ENCODE measurements around the gene RNF123. TPM values are rescaled to one million over a fixed set of nuclear protein-coding genes. Genes with fewer than 3 reads are reported as not detected.

The RNF123 gene
- total RNA-seq, 1 donor from 2014 or later: 17.6 TPM

DNA sequence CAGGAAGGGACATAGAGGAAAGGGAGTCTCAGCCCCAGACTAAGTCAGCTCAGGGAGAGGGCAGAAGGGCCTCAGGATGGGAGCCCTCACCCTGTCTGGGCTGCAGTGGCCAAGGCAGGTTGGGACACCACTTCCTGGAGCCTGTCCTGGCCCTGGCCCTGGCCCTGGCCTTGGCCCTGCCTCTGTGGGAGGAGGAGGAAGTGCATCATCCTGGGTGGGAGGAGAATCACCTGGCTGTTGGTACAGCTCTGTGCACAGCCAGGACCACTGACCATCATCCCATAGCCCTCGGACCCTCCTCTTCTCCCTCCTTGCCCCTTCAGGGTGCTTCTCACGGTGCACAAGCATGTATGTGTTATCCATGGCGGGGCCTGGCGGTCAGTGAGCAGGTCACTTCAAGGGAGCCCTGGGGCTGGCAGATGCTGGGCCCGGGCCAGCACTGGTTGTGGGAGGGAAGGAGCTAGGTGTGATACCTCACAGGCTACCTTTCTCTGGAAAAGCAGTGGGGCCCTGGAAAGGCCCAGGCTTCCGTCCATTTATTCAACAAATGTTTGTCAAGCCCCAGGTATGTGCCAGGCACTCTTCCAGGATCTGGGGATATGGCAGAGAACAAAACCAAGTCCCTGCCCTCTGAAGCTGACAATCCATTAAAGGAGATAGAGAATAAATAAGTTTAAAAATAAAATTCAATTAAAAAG is 23.4 kb upstream of the RNF123 start:
- FAIRE-seq: no peak
- TF ChIP-seq, protein P1, sequence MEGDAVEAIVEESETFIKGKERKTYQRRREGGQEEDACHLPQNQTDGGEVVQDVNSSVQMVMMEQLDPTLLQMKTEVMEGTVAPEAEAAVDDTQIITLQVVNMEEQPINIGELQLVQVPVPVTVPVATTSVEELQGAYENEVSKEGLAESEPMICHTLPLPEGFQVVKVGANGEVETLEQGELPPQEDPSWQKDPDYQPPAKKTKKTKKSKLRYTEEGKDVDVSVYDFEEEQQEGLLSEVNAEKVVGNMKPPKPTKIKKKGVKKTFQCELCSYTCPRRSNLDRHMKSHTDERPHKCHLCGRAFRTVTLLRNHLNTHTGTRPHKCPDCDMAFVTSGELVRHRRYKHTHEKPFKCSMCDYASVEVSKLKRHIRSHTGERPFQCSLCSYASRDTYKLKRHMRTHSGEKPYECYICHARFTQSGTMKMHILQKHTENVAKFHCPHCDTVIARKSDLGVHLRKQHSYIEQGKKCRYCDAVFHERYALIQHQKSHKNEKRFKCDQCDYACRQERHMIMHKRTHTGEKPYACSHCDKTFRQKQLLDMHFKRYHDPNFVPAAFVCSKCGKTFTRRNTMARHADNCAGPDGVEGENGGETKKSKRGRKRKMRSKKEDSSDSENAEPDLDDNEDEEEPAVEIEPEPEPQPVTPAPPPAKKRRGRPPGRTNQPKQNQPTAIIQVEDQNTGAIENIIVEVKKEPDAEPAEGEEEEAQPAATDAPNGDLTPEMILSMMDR (IDR thresholded peaks at IDR 0.05; ENCODE audit: insufficient read depth, low read length, severe bottlenecking): no peak
- no peak for DNase-seq (ENCODE audit: low read depth)
- Histone ChIP-seq H3K27me3 (ENCODE audit: control insufficient read depth, insufficient read depth, low read length) (no peaks in the 10 kb centered on the region), H3K4me3 (ENCODE audit: low read depth, low read length) (no peak overlapping the region), H3K36me3 (ENCODE audit: control insufficient read depth, insufficient read depth, low read length) (no peaks in the 10 kb centered on the region)

DNA sequence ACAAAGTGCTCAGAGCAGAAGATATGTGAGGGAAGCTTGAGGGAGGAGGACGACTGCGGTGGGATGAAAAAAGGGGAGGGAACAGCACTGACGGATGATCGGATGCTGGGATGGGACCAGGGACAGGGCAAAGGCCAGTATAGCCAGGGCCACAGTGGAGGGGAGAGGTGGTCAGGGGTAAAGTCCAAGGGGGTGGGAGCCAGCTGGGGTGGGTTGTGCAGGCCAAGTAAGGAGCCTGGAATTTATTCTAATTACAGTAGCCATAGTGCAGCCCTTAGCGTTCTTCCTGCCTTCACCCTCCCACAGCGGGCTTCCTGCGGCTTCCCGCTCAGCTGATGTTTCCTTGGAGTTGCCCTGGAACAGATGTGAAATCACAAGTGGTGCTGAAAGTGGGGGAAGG is 22.8 kb upstream of the RNF123 start:
- Histone ChIP-seq H3K27me3 (ENCODE audit: control insufficient read depth, insufficient read depth, low read length) (no peaks in the 10 kb centered on the region), H3K36me3 (ENCODE audit: control insufficient read depth, insufficient read depth, low read length) (no peaks in the 10 kb centered on the region), H3K4me3 (ENCODE audit: low read depth, low read length) (no peak overlapping the region)
- FAIRE-seq (no peak), DNase-seq (ENCODE audit: low read depth) (no peak)
- TF ChIP-seq, protein P1 (IDR thresholded peaks at IDR 0.05; ENCODE audit: insufficient read depth, low read length, severe bottlenecking): no peak

DNA sequence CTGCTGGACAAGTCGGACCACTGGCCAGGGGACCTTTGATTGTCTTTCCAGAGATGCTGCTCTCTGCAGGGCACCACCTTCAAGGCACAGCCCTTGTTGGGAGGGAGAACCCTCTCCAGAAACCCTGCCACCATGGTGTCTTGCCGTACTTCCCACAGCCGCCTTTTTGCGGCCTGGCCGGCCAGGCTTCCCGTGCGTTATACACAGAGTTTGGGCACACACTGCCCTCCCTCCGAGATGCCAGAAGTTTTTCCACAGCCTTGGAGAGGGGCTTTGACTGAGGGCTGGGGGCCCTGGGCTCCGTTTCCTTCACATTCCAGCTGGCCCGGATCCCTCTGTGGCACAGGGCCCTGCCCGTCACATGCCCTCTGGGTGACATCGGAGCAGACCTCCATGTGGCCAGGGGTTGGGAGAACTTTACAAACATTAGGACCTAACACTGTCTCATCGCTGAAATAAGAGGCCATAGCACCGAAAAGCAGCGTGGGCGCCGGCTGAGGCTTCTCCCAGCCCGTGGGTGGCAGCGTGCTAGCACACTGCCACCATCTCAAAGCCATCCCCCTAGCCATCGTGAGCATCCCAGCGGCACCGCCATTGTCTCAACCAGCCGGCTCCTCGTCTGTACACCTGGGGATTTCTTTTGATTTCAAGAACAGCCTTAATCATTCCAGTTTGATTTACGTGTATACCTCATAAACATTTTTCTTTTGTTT is 21.5 kb upstream of the RNF123 start:
- DNase-seq (ENCODE audit: low read depth): no peak

DNA sequence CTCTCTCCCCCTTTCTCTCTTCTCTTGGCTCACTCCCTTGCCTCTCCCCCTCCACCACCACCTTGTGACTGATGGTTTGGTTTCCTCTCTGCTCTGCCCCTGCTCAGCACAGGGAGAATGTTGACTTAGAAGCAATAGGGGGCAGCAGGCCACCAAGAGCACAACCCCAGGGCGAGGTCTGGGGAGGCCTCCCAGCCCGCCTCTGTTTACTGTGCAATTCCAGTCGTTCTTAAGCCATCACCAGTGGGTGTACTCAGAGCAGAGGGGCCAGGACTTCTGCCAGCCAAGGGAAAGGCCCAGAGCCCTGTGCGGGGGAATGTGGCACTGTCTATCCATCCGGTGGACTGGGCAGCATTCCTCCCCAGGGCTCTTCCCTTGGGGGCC is 21.0 kb upstream of the RNF123 start:
- FAIRE-seq: no peak
- Histone ChIP-seq H3K27me3 (ENCODE audit: control insufficient read depth, insufficient read depth, low read length) (no peaks in the 10 kb centered on the region), H3K4me3 (ENCODE audit: low read depth, low read length) (no peak overlapping the region), H3K36me3 (ENCODE audit: control insufficient read depth, insufficient read depth, low read length) (no peaks in the 10 kb centered on the region)
- no peak for DNase-seq (ENCODE audit: low read depth)
- TF ChIP-seq, protein P1 (IDR thresholded peaks at IDR 0.05; ENCODE audit: insufficient read depth, low read length, severe bottlenecking): no peak

More for the DNA sequence above, 21.5 kb upstream of the RNF123 start:
- TF ChIP-seq, protein P1 (IDR thresholded peaks at IDR 0.05; ENCODE audit: insufficient read depth, low read length, severe bottlenecking): no peak
- Histone ChIP-seq H3K4me3 (ENCODE audit: low read depth, low read length) (no peak overlapping the region), H3K27me3 (ENCODE audit: control insufficient read depth, insufficient read depth, low read length) (no peaks in the 10 kb centered on the region), H3K36me3 (ENCODE audit: control insufficient read depth, insufficient read depth, low read length) (no peaks in the 10 kb centered on the region)
- FAIRE-seq: no peak

DNA sequence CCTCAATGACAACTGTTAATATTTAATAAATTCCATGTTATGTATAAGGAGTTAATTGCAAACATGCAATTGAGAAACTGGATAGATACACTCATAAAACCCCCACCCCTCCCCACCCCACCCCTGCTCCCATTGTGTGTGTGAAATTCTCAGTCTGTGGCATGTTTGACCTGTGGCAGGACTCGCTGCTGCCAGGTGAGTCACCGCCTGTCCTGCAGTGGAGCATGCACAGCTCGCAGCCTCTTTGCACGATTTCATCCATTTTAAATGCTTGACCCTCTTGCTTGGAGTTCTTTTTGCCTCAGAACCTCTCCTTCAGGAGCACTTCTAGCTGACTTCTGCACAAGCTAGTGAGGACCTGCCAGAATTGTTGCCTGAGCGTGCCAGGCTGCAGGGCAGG is 20.5 kb upstream of the RNF123 start:
- Histone ChIP-seq H3K36me3 (ENCODE audit: control insufficient read depth, insufficient read depth, low read length) (no peaks in the 10 kb centered on the region), H3K4me3 (ENCODE audit: low read depth, low read length) (no peak overlapping the region), H3K27me3 (ENCODE audit: control insufficient read depth, insufficient read depth, low read length) (no peaks in the 10 kb centered on the region)
- TF ChIP-seq, protein P1 (IDR thresholded peaks at IDR 0.05; ENCODE audit: insufficient read depth, low read length, severe bottlenecking): no peak
- FAIRE-seq (no peak), DNase-seq (ENCODE audit: low read depth) (peak; percentile 45)
